SK-N-SH treated with all-trans-retinoic acid at 6 μM for 48 hours (cell line): ENCODE measurements around the gene MAP7D2.
A peak's percentile ranks its signal among the peaks of the same experiment; 100 is the strongest.
"Not testable (repeated sequence)": the region's sequence is repeated elsewhere in the genome, so short reads cannot be mapped to it uniquely, and the experiment has no call there.

Experiments used
- ATAC-seq: fragments of 200-7000 bp; cut with Tn5 transposase; 3 replicates; pipeline ENCODE4 v1.9.1; 2020; ENCODE audit warnings: mild to moderate bottlenecking, moderate library complexity
- ARNTL ChIP-seq: fragments of 450-650 bp; formaldehyde crosslinking; IDR thresholded peaks from 2 replicates; pipeline ENCODE4 v1.5.0; 2020; ENCODE audit warnings: low read depth, mild to moderate bottlenecking, moderate library complexity, borderline replicate concordance
- BACH2 ChIP-seq: fragments of 250-450 bp; sonication (Bioruptor Pico); IDR thresholded peaks from 2 replicates; pipeline ENCODE4 v1.9.0; 2021; ENCODE audit warnings: mild to moderate bottlenecking, borderline replicate concordance
- CSDC2 ChIP-seq: fragments of 250-450 bp; sonication (Bioruptor Pico); IDR thresholded peaks from 2 replicates; pipeline ENCODE4 v1.5.0; 2020; ENCODE audit warnings: mild to moderate bottlenecking, moderate library complexity
- ESRRG ChIP-seq: fragments of 250-450 bp; sonication (Bioruptor Pico); IDR thresholded peaks from 2 replicates; pipeline ENCODE4 v1.6.1; 2021; ENCODE audit warnings: mild to moderate bottlenecking
- GLIS3 ChIP-seq: fragments of 250-450 bp; sonication (Bioruptor Pico); IDR thresholded peaks from 2 replicates; pipeline ENCODE4 v1.5.0; 2020; ENCODE audit warnings: mild to moderate bottlenecking, moderate library complexity
- ISL1 ChIP-seq: fragments of 250-450 bp; sonication (Bioruptor Pico); IDR thresholded peaks from 2 replicates; pipeline ENCODE4 v2.1.2; 2022; ENCODE audit warnings: mild to moderate bottlenecking, moderate library complexity
- OSR1 ChIP-seq: fragments of 250-450 bp; sonication (Bioruptor Pico); IDR thresholded peaks from 2 replicates; pipeline ENCODE4 v1.8.0; 2022; ENCODE audit warnings: moderate library complexity, mild to moderate bottlenecking, inconsistent platforms
- PPARA ChIP-seq: fragments of 250-450 bp; sonication (Bioruptor Pico); IDR thresholded peaks from 2 replicates; pipeline ENCODE4 v1.5.0; 2020; ENCODE audit warnings: mild to moderate bottlenecking, borderline replicate concordance
- RARB ChIP-seq: fragments of 250-450 bp; sonication (Bioruptor Pico); IDR thresholded peaks from 2 replicates; pipeline ENCODE4 v1.8.0; 2021; ENCODE audit warnings: mild to moderate bottlenecking, moderate library complexity
- TCF4 ChIP-seq: fragments of 250-450 bp; sonication (Bioruptor Pico); IDR thresholded peaks from 2 replicates; pipeline ENCODE4 v1.8.0; 2021; ENCODE audit warnings: mild to moderate bottlenecking, moderate library complexity, borderline replicate concordance
- TOX ChIP-seq: fragments of 250-450 bp; sonication (Bioruptor Pico); IDR thresholded peaks from 2 replicates; pipeline ENCODE4 v1.8.0; 2021; ENCODE audit warnings: mild to moderate bottlenecking, moderate library complexity, borderline replicate concordance
- ZC3H10 ChIP-seq: fragments of 250-450 bp; sonication (Bioruptor Pico); IDR thresholded peaks from 2 replicates; pipeline ENCODE4 v1.5.1; 2021; ENCODE audit warnings: mild to moderate bottlenecking, moderate library complexity
- ZFP3 ChIP-seq: fragments of 250-450 bp; sonication (Bioruptor Pico); IDR thresholded peaks from 2 replicates; pipeline ENCODE4 v1.5.0; 2020; ENCODE audit warnings: mild to moderate bottlenecking, moderate library complexity
- ZFP30 ChIP-seq: fragments of 450-650 bp; formaldehyde crosslinking; IDR thresholded peaks from 2 replicates; pipeline ENCODE4 v1.5.0; 2022; ENCODE audit warnings: mild to moderate bottlenecking, moderate library complexity
- ZNF565 ChIP-seq: fragments of 450-650 bp; formaldehyde crosslinking; conservative IDR thresholded peaks from 2 replicates; pipeline ENCODE4 v1.5.0; 2020; ENCODE audit warnings: low read depth, mild to moderate bottlenecking, moderate library complexity
- ZNF70 ChIP-seq: fragments of 450-650 bp; formaldehyde crosslinking; IDR thresholded peaks from 2 replicates; pipeline ENCODE4 v1.5.0; 2020; ENCODE audit warnings: mild to moderate bottlenecking, moderate library complexity
- ZNF8 ChIP-seq: fragments of 450-650 bp; formaldehyde crosslinking; IDR thresholded peaks from 2 replicates; pipeline ENCODE4 v1.5.0; 2020; ENCODE audit warnings: mild to moderate bottlenecking, moderate library complexity
- TF ChIP-seq, protein P1 (sequence below): fragments of 250-450 bp; sonication (Bioruptor Pico); IDR thresholded peaks from 2 replicates; pipeline ENCODE4 v1.5.0; 2020; ENCODE audit warnings: mild to moderate bottlenecking, moderate library complexity
- TF ChIP-seq, protein P2 (sequence below): fragments of 250-450 bp; sonication (Bioruptor Pico); IDR thresholded peaks from 2 replicates; pipeline ENCODE4 v1.8.0; 2021; ENCODE audit warnings: low read depth, mild to moderate bottlenecking, moderate library complexity, borderline replicate concordance
- TF ChIP-seq, protein P3 (sequence below): fragments of 250-450 bp; sonication (Bioruptor Pico); IDR thresholded peaks from 2 replicates; pipeline ENCODE4 v1.5.1; 2021; ENCODE audit warnings: mild to moderate bottlenecking, moderate library complexity
- TF ChIP-seq, protein P4 (sequence below): fragments of 250-450 bp; sonication (Bioruptor Pico); IDR thresholded peaks from 2 replicates; pipeline ENCODE4 v1.5.1; 2020; ENCODE audit warnings: low read depth, mild to moderate bottlenecking, moderate library complexity
- TF ChIP-seq, protein P5 (sequence below): fragments of 250-450 bp; sonication (Bioruptor Pico); IDR thresholded peaks from 2 replicates; pipeline ENCODE4 v1.8.0; 2020; ENCODE audit warnings: mild to moderate bottlenecking, moderate library complexity, borderline replicate concordance

Gene MAP7D2

DNA sequence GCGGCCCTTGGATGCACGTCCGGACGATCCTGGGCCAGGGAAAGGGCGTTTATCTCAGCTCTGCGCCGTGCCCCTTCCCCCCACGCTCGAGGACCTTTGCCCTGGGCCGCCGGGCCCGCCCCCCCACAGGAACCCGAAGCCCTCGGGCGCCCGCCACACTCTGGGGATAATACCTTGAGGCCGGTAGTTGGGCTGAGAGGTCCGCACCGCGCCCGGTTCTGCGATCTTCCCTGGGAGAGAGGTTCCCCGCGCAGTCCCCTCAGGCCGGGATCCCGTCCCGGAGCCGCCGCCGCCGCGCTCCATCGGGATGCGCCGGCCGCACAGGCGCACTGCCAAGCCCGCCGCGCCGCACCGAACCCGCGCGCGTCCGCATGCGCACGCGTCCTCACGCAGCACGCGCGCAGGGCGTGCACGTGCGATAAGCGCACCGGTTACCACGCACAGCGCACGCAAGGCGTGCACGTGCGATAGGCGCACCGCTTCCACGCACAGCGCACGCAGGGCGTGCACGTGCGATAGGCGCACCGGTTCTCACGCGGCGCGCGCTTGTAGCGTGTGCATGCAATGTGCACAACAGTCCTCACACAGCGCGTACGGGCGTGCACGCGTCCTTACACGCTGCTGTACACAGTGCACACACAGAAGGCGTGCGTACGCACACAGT lies at the start of gene MAP7D2:
Gene MAP7D2 (minus strand): TSS at position 331 of the 664 bp plus-strand sequence. CDS start 28 bp downstream, at position 303.
- peak; percentile 62 for ATAC-seq
- TF ChIP-seq, protein P1, sequence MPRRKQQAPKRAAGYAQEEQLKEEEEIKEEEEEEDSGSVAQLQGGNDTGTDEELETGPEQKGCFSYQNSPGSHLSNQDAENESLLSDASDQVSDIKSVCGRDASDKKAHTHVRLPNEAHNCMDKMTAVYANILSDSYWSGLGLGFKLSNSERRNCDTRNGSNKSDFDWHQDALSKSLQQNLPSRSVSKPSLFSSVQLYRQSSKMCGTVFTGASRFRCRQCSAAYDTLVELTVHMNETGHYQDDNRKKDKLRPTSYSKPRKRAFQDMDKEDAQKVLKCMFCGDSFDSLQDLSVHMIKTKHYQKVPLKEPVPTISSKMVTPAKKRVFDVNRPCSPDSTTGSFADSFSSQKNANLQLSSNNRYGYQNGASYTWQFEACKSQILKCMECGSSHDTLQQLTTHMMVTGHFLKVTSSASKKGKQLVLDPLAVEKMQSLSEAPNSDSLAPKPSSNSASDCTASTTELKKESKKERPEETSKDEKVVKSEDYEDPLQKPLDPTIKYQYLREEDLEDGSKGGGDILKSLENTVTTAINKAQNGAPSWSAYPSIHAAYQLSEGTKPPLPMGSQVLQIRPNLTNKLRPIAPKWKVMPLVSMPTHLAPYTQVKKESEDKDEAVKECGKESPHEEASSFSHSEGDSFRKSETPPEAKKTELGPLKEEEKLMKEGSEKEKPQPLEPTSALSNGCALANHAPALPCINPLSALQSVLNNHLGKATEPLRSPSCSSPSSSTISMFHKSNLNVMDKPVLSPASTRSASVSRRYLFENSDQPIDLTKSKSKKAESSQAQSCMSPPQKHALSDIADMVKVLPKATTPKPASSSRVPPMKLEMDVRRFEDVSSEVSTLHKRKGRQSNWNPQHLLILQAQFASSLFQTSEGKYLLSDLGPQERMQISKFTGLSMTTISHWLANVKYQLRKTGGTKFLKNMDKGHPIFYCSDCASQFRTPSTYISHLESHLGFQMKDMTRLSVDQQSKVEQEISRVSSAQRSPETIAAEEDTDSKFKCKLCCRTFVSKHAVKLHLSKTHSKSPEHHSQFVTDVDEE (CRISPR knock-in tag): no peak
- TF ChIP-seq ARNTL (CRISPR knock-in tag) (no peak), RARB (CRISPR knock-in tag) (no peak), CSDC2 (no peak), ISL1 (no peak), ZNF8 (no peak), BACH2 (CRISPR knock-in tag) (no peak), TOX (CRISPR knock-in tag) (no peak), PPARA (CRISPR knock-in tag) (no peak), OSR1 (no peak), ZC3H10 (no peak), ESRRG (no peak), ZNF70 (CRISPR knock-in tag) (no peak), ZNF565 (no peak), GLIS3 (CRISPR knock-in tag) (no peak)
- TF ChIP-seq, protein P2, sequence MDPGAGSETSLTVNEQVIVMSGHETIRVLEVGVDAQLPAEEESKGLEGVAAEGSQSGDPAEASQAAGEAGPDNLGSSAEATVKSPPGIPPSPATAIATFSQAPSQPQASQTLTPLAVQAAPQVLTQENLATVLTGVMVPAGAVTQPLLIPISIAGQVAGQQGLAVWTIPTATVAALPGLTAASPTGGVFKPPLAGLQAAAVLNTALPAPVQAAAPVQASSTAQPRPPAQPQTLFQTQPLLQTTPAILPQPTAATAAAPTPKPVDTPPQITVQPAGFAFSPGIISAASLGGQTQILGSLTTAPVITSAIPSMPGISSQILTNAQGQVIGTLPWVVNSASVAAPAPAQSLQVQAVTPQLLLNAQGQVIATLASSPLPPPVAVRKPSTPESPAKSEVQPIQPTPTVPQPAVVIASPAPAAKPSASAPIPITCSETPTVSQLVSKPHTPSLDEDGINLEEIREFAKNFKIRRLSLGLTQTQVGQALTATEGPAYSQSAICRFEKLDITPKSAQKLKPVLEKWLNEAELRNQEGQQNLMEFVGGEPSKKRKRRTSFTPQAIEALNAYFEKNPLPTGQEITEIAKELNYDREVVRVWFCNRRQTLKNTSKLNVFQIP (CRISPR knock-in tag): no peak
- TF ChIP-seq, protein P3, sequence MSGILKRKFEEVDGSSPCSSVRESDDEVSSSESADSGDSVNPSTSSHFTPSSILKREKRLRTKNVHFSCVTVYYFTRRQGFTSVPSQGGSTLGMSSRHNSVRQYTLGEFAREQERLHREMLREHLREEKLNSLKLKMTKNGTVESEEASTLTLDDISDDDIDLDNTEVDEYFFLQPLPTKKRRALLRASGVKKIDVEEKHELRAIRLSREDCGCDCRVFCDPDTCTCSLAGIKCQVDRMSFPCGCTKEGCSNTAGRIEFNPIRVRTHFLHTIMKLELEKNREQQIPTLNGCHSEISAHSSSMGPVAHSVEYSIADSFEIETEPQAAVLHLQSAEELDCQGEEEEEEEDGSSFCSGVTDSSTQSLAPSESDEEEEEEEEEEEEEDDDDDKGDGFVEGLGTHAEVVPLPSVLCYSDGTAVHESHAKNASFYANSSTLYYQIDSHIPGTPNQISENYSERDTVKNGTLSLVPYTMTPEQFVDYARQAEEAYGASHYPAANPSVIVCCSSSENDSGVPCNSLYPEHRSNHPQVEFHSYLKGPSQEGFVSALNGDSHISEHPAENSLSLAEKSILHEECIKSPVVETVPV: no peak
- TF ChIP-seq, protein P4, sequence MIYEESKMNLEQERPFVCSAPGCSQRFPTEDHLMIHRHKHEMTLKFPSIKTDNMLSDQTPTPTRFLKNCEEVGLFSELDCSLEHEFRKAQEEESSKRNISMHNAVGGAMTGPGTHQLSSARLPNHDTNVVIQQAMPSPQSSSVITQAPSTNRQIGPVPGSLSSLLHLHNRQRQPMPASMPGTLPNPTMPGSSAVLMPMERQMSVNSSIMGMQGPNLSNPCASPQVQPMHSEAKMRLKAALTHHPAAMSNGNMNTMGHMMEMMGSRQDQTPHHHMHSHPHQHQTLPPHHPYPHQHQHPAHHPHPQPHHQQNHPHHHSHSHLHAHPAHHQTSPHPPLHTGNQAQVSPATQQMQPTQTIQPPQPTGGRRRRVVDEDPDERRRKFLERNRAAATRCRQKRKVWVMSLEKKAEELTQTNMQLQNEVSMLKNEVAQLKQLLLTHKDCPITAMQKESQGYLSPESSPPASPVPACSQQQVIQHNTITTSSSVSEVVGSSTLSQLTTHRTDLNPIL (CRISPR knock-in tag): no peak

DNA sequence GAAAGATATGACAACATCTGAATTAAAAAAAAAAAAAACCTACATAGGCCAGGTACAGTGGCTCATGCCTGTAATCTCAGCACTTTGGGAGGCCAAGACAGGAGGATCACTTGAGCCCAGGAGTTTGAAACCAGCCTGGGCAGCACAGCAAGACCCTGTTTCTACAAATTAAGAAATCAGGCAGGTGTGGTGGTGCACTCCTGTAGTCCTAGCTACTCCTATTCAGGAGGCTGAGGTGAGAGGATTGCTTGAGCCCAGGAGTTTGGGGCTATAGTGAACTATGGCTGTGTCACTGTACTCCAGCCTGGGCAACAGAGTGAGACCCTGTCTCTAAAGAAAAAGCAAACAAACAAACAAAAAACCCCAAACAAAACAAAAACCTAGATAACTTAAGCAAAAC lies 45.8 kb upstream of the MAP7D2 start:
- ATAC-seq: not testable (repeated sequence)

DNA sequence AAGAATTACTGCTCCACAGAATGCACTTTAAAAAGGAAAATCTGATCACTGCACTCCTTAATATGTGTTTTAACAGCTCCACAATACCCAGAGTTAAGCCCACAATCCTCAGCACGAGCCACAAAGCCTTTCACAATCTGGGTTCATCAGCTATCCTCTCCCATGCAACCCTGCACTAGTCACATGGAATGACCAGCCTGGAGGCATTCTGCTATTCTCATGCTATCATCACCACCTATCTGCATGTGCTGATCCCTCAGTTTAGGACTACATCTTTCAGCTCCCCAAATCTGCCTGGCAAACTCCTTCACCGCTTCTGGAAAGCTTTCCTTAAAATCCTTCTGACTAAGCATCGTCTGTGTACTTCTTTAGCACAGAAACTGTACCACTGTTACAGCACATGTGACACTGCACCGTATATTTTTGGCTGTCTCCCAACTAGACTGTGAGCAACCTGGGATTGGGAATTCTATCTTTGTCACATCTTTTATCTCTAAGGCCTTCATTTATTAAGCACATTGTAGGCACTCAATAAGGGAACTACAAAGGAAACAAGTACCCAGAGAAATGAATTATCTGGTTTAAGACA lies 43.2 kb upstream of the MAP7D2 start:
- TF ChIP-seq, protein P1 (CRISPR knock-in tag): no peak
- TF ChIP-seq, protein P5, sequence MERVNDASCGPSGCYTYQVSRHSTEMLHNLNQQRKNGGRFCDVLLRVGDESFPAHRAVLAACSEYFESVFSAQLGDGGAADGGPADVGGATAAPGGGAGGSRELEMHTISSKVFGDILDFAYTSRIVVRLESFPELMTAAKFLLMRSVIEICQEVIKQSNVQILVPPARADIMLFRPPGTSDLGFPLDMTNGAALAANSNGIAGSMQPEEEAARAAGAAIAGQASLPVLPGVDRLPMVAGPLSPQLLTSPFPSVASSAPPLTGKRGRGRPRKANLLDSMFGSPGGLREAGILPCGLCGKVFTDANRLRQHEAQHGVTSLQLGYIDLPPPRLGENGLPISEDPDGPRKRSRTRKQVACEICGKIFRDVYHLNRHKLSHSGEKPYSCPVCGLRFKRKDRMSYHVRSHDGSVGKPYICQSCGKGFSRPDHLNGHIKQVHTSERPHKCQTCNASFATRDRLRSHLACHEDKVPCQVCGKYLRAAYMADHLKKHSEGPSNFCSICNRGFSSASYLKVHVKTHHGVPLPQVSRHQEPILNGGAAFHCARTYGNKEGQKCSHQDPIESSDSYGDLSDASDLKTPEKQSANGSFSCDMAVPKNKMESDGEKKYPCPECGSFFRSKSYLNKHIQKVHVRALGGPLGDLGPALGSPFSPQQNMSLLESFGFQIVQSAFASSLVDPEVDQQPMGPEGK: no peak
- no peak for TF ChIP-seq ZFP30 (CRISPR knock-in tag)
- TF ChIP-seq ARNTL (CRISPR knock-in tag): no peak
- TF ChIP-seq, protein P2 (CRISPR knock-in tag): no peak
- TF ChIP-seq ESRRG: no peak
- no peak for TF ChIP-seq TCF4 (CRISPR knock-in tag)
- no peak for TF ChIP-seq ZFP3 (CRISPR knock-in tag)
- TF ChIP-seq ZNF8: no peak
- TF ChIP-seq, protein P4 (CRISPR knock-in tag): no peak
- no peak for TF ChIP-seq GLIS3 (CRISPR knock-in tag)
- no peak for TF ChIP-seq PPARA (CRISPR knock-in tag)
- TF ChIP-seq, all 23 proteins: peak for 0
- no peak for ATAC-seq
